GM12878 (cell line): ENCODE results near the gene AP2B1. TPM values are rescaled to one million over a fixed set of nuclear protein-coding genes. Genes with fewer than 3 reads are reported as not detected.

Experiments
- ATAC-seq: fragments of 200-7000 bp; cut with Tn5 transposase; 3 replicates; pipeline ENCODE4 v1.9.1; 2020; ENCODE audit warnings: mild to moderate bottlenecking, moderate library complexity
- BruUV-seq: library from RNA; stranded (reverse); fragments of 400-500 nt; replicated peaks from 2 replicates; lab custom pipeline; 2021; lab: Mats Ljungman, UMichigan
- CTCF ChIA-PET: fragments of 300-600 bp; sonication (Branson Sonifier 250); formaldehyde crosslinking; extraction: SDS; loops from one replicate; lab custom pipeline; 2021; ENCODE audit warnings: inconsistent platforms; lab: Yijun Ruan, JAX
- POLR2A ChIA-PET: fragments of 350-600 bp; formaldehyde crosslinking; extraction: SDS; loops from one replicate; lab custom pipeline; 2021; ENCODE audit warnings: inconsistent platforms; lab: Charles Lee
- RAD21 ChIA-PET: fragments of 300-600 bp; sonication (Branson Sonifier 250); formaldehyde crosslinking; loops from one replicate; lab custom pipeline; 2023; ENCODE audit warnings: antibody characterized with exemption; ENCODE audit not compliant: unreplicated experiment; lab: Charles Lee
- SMC1A ChIA-PET: fragments of 300-600 bp; sonication (Branson Sonifier 250); formaldehyde crosslinking; loops from one replicate; lab custom pipeline; 2023; ENCODE audit not compliant: unreplicated experiment, uncharacterized antibody; lab: Charles Lee
- DNase-seq: peaks from one replicate; pipeline ENCODE4 v3.0.0-alpha.2; 2011; ENCODE audit warnings: low read depth, low spot score
- FAIRE-seq: peaks from 3 replicates; lab custom pipeline; 2011; peaks lifted over from hg19 to GRCh38; lab: Jason Lieb, UNC
- H2AFZ ChIP-seq: 2 replicates; pipeline ENCODE4 v1.6.0; 2011; ENCODE audit warnings: low read depth, low read length, control low read depth; ENCODE audit not compliant: control insufficient read depth
- H3K27ac ChIP-seq: 2 replicates; pipeline ENCODE4 v1.5.1; 2011; ENCODE audit warnings: control low read depth; ENCODE audit not compliant: control insufficient read depth, insufficient read depth
- H3K27me3 ChIP-seq, 2 experiments: replicated peaks in 1 of 2; 2 replicates each; pipeline versions ENCODE4 v1.6.0 to v1.6.1; 2011; ENCODE audit warnings: low read length in 1 of 2; ENCODE audit not compliant: control insufficient read depth in 2 of 2, insufficient read depth in 2 of 2
- H3K36me3 ChIP-seq, 2 experiments: 2 replicates each; pipeline ENCODE4 v1.5.1; 2011; ENCODE audit warnings: low read length in 1 of 2; ENCODE audit not compliant: control insufficient read depth in 2 of 2, insufficient read depth in 2 of 2
- H3K4me1 ChIP-seq: 2 replicates; pipeline ENCODE4 v1.6.1; 2011; ENCODE audit warnings: mild to moderate bottlenecking, low read length, moderate library complexity, mixed read lengths; ENCODE audit not compliant: control insufficient read depth, insufficient read depth
- H3K4me2 ChIP-seq: 2 replicates; pipeline ENCODE4 v1.6.0; 2011; ENCODE audit warnings: control low read depth; ENCODE audit not compliant: control insufficient read depth, insufficient read depth
- H3K4me3 ChIP-seq: fragments of 200-600 bp; sonication (generic); 2 replicates; pipeline ENCODE4 v1.5.1; 2016
- H3K79me2 ChIP-seq: 2 replicates; pipeline ENCODE4 v1.6.0; 2011; ENCODE audit warnings: low read length; ENCODE audit not compliant: control insufficient read depth, insufficient read depth
- H3K9ac ChIP-seq: 2 replicates; pipeline ENCODE4 v1.8.0; 2011; ENCODE audit warnings: low read length, control low read depth, mixed read lengths; ENCODE audit not compliant: control insufficient read depth, insufficient read depth
- H3K9me3 ChIP-seq: replicated peaks from 3 replicates; pipeline ENCODE4 v1.5.1; 2011; ENCODE audit warnings: mild to moderate bottlenecking, low read length; ENCODE audit not compliant: control insufficient read depth, insufficient read depth
- H4K20me1 ChIP-seq: 2 replicates; pipeline ENCODE4 v1.6.0; 2011; ENCODE audit not compliant: control insufficient read depth, insufficient read depth
- FOXK2 ChIP-seq: fragments of 450-650 bp; IDR thresholded peaks from 2 replicates; pipeline ENCODE4 v1.6.1; 2017; ENCODE audit warnings: mild to moderate bottlenecking, moderate library complexity
- IKZF2 ChIP-seq, 2 experiments: fragments of 450-650 bp; IDR thresholded peaks; 2 replicates each; pipeline ENCODE4 v1.6.1; 2017; ENCODE audit warnings: mild to moderate bottlenecking in 2 of 2, moderate library complexity in 2 of 2
- IRF5 ChIP-seq: fragments of 450-650 bp; IDR thresholded peaks from 2 replicates; pipeline ENCODE4 v1.6.1; 2017; ENCODE audit warnings: borderline replicate concordance
- MYB ChIP-seq: fragments of 150-350 bp; IDR thresholded peaks from 2 replicates; pipeline ENCODE4 v1.6.1; 2014; ENCODE audit warnings: mild to moderate bottlenecking, low read depth, low read length, borderline replicate concordance
- NRF1 ChIP-seq: conservative IDR thresholded peaks from 2 replicates; pipeline ENCODE4 v1.6.1; 2011; ENCODE audit warnings: mild to moderate bottlenecking, low read depth, low read length, improper control_type of control experiment
- PAX5 ChIP-seq: IDR thresholded peaks from 2 replicates; pipeline ENCODE4 v1.6.1; 2011; ENCODE audit warnings: low read depth, low read length, borderline replicate concordance
- SMAD1 ChIP-seq: fragments of 450-650 bp; IDR thresholded peaks from 2 replicates; pipeline ENCODE4 v1.6.1; 2018; ENCODE audit warnings: mild to moderate bottlenecking, low read depth; ENCODE audit not compliant: partially characterized antibody
- SMC3 ChIP-seq: IDR thresholded peaks from 2 replicates; pipeline ENCODE4 v1.6.1; 2011; ENCODE audit warnings: low read length, improper control_type of control experiment, borderline replicate concordance
- SUZ12 ChIP-seq: fragments of 200-600 bp; sonication (generic); IDR thresholded peaks from one replicate; pipeline ENCODE4 v1.6.1; 2018; ENCODE audit warnings: antibody characterized with exemption, mild to moderate bottlenecking; ENCODE audit not compliant: unreplicated experiment
- USF2 ChIP-seq: IDR thresholded peaks from 2 replicates; pipeline ENCODE4 v1.6.1; 2011; ENCODE audit warnings: low read depth, low read length, improper control_type of control experiment, borderline replicate concordance
- ZNF622 ChIP-seq: fragments of 450-650 bp; IDR thresholded peaks from 2 replicates; pipeline ENCODE4 v1.6.1; 2017; ENCODE audit warnings: mild to moderate bottlenecking, inconsistent platforms
- ZZZ3 ChIP-seq: IDR thresholded peaks from 2 replicates; pipeline ENCODE4 v1.6.1; 2011; ENCODE audit warnings: low read depth; ENCODE audit not compliant: control insufficient read depth, insufficient read length
- WGBS: methylation state at CpG from one replicate; pipeline ENCODE4 v1.1.6; 2016; ENCODE audit warnings: low lambda C conversion rate; ENCODE audit not compliant: insufficient replicate concordance, insufficient coverage; ENCODE audit errors: missing lambda C conversion rate; 5-methylcytosine and 5-hydroxymethylcytosine counted together
- in situ Hi-C: fragments of 300-500 bp; cut with MboI; formaldehyde crosslinking; loops from 9 replicates; pipeline ENCODE4 v1.14.3; 2018; ENCODE audit warnings: mixed read lengths
- intact Hi-C: fragments of 100-400 bp; cut with micrococcal nuclease; formaldehyde crosslinking; loops from one replicate; pipeline ENCODE4 v1.14.2; 2022; ENCODE audit not compliant: unreplicated experiment
- polyA plus RNA-seq, 11 experiments: library from polyadenylated mRNA; depleted of rRNA in 4 of 11; unstranded in 6 of 11; stranded (reverse) in 5 of 11; fragments of >200 nt; fragmentation: Nextera tagmentation in 4 of 11; fragmentation: Illumina TruSeq in 1 of 11; extraction: Ambion mirVana in 4 of 11; extraction: Trizol in 1 of 11; gene quantifications; 1 replicate in 1 of 11; 2 replicates in 10 of 11; pipeline versions ENCODE4 v1.2.1 to v1.2.3, GENCODE V29; 2011 to 2016; ENCODE audit warnings: inconsistent platforms in 2 of 11, missing spikeins in 2 of 11, low read depth in 1 of 11
- total RNA-seq, 4 experiments: library from RNA; depleted of rRNA in 3 of 4; stranded (reverse); fragments of >200 nt in 3 of 4; fragmentation: Illumina TruSeq in 1 of 4; extraction: Trizol in 1 of 4; gene quantifications; 2 replicates each; pipeline versions ENCODE4 v1.2.1 to v1.2.3, GENCODE V29; 2013 to 2021

AP2B1 gene
- total and polyA plus RNA-seq, 10 of the 15 experiments (the other 5 are each of a cell fraction or from before 2014, with no cell fraction given): 18.6 to 112 (median 53.9) TPM

GRCh38 chr17:35733366-35733765 is 146.2 kb downstream of the AP2B1 start:
- Histone ChIP-seq H3K27me3 (no peaks in the 10 kb centered on the region; a peak in 1 of 4 replicates), H3K4me3 (no peak overlapping the region), H3K4me2 (no peak overlapping the region), H2AFZ (no peak overlapping the region), H4K20me1 (no peaks in the 10 kb centered on the region), H3K4me1 (no peaks in the 10 kb centered on the region), H3K9me3 (no peaks in the 10 kb centered on the region), H3K27ac (no peak overlapping the region), H3K9ac (no peak overlapping the region), H3K79me2 (no peaks in the 10 kb centered on the region), H3K36me3 (no peaks in the 10 kb centered on the region; a peak in 1 of 4 replicates)
- POLR2A ChIA-PET: no interaction called here
- in situ Hi-C loops: no loop called here
- intact Hi-C loops: no loop called here
- TF ChIP-seq SUZ12 (no peak), USF2 (no peak)
- SMC1A ChIA-PET: no interaction called here
- FAIRE-seq: no peak
- no peak for DNase-seq
- RAD21 ChIA-PET: no interaction called here
- CTCF ChIA-PET: interaction anchor here (1.0 kb wide), 1 partner anchor 31 kb away, joined by 3 read pairs; no protein-coding TSS in a partner anchor
- 63% methylated on average over 6 of the region's 6 CpGs for WGBS
- no peak for ATAC-seq
- BruUV-seq: no TSS peak

- no peak for DNase-seq
- 48% methylated on average over 7 of the region's 7 CpGs for WGBS
- Histone ChIP-seq H3K27me3 (no peaks in the 10 kb centered on the region; a peak in 1 of 4 replicates), H3K9me3 (no peaks in the 10 kb centered on the region), H2AFZ (no peak overlapping the region), H3K4me2 (no peak overlapping the region), H3K79me2 (no peaks in the 10 kb centered on the region), H3K4me3 (no peak overlapping the region), H3K36me3 (no peaks in the 10 kb centered on the region; a peak in 1 of 4 replicates), H3K27ac (no peak overlapping the region), H3K4me1 (no peaks in the 10 kb centered on the region), H3K9ac (no peak overlapping the region), H4K20me1 (no peaks in the 10 kb centered on the region)
- SMC1A ChIA-PET: no interaction called here
- BruUV-seq: no TSS peak
- in situ Hi-C loops (no loop called here), intact Hi-C loops (no loop called here)
- POLR2A ChIA-PET: no interaction called here
- TF ChIP-seq NRF1 (no peak), FOXK2 (no peak), SMAD1 (no peak), ZZZ3 (no peak), IRF5 (no peak), SMC3 (no peak), IKZF2 (IDR thresholded peaks at IDR 0.05) (no peak), ZNF622 (no peak), MYB (no peak), PAX5 (no peak)
- FAIRE-seq: no peak
- RAD21 ChIA-PET: no interaction called here
- CTCF ChIA-PET: no interaction called here
- ATAC-seq: no peak
These were observed 147.3 kb downstream of the AP2B1 start for GRCh38 chr17:35734396-35734795.
